Activated T-helper 2 cell treated with anti-CD3 and anti-CD28 coated beads, Interferon-gamma antibody, Interleukin-2, Interleukin-4, amounts not matched to agents 10 μg/mL and 5 μg/mL and 100 μg/mL, durations not matched to agents 14 hours and 24 hours and 36 hours (primary cell): ENCODE measurements around the gene DNASE1L1. TPM values are rescaled to one million over a fixed set of nuclear protein-coding genes. Genes with fewer than 3 reads are reported as not detected.
"Not testable (repeated sequence)": the region's sequence is repeated elsewhere in the genome, so short reads cannot be mapped to it uniquely, and the experiment has no call there.

Experiments
- DNase-seq: peaks from one replicate; pipeline ENCODE4 v3.0.0; 2021; ENCODE audit warnings: low spot score
- H3K27ac Mint-ChIP-seq: one replicate; pipeline ENCODE4 v1.8.0; 2021; ENCODE audit warnings: mixed read lengths
- H3K27me3 Mint-ChIP-seq: one replicate; pipeline ENCODE4 v1.8.0; 2021; ENCODE audit warnings: low read depth, mixed read lengths
- H3K36me3 Mint-ChIP-seq: one replicate; pipeline ENCODE4 v1.8.0; 2021; ENCODE audit warnings: low read depth, mixed read lengths
- H3K4me1 Mint-ChIP-seq: one replicate; pipeline ENCODE4 v1.8.0; 2021; ENCODE audit warnings: low read depth, mixed read lengths
- H3K4me3 Mint-ChIP-seq: one replicate; pipeline ENCODE4 v1.8.0; 2021; ENCODE audit warnings: low read depth, mild to moderate bottlenecking, moderate library complexity, mixed read lengths
- H3K9me3 Mint-ChIP-seq: one replicate; pipeline ENCODE4 v1.8.0; 2021; ENCODE audit warnings: mixed read lengths
- intact Hi-C: fragments of 100-400 bp; cut with micrococcal nuclease; formaldehyde crosslinking; loops from one replicate; pipeline ENCODE4 v1.15.1; 2023
- total RNA-seq: library from RNA; stranded (reverse); gene quantifications from 2 replicates; pipeline ENCODE4 v1.2.3, GENCODE V29; 2022

DNASE1L1 gene
- total RNA-seq, 1 donor from 2014 or later = 18.1 TPM

- peak overlapping the region; percentile 100 for H3K4me3 Mint-ChIP-seq
- no peaks in the 10 kb centered on the region for H3K9me3 Mint-ChIP-seq
- H3K27me3 Mint-ChIP-seq = no peaks in the 10 kb centered on the region
- peaks cover 5% of the 10 kb centered on the region for H3K4me1 Mint-ChIP-seq
- peak overlapping the region; percentile 100 for H3K27ac Mint-ChIP-seq
- peaks cover 36% of the 10 kb centered on the region for H3K36me3 Mint-ChIP-seq
- peak; percentile 78 for DNase-seq
- intact Hi-C loops = loop anchor here (5.0 kb wide), 1 partner anchor 38 kb away; the partner anchor contains the start of gene GDI1
Observed at GRCh38 chrX:154398668-154399526, 10.2 kb downstream of the DNASE1L1 start.

- H3K27me3 Mint-ChIP-seq = no peaks in the 10 kb centered on the region
- peaks cover 5% of the 10 kb centered on the region for H3K4me1 Mint-ChIP-seq
- peak within 1 kb of the TSS; percentile 100 for H3K4me3 Mint-ChIP-seq
- H3K27ac Mint-ChIP-seq = peak within 1 kb of the TSS; percentile 100
- H3K36me3 Mint-ChIP-seq = peaks cover 36% of the 10 kb centered on the region
- peak; percentile 93 for DNase-seq
- no peaks in the 10 kb centered on the region for H3K9me3 Mint-ChIP-seq
- intact Hi-C loops = loop anchor here (5.0 kb wide), 1 partner anchor 39 kb away; the partner anchor contains the start of gene GDI1
Observed at GRCh38 chrX:154397888-154398667, 11.0 kb downstream of the DNASE1L1 start, which contains the start of gene RPL10. Gene RPL10 (plus strand): TSS chrX:154398377. CDS start chrX:154398520, 143 bp downstream.

- no peaks in the 10 kb centered on the region for H3K9me3 Mint-ChIP-seq
Observed at GRCh38 chrX:154396973-154397887, 11.8 kb downstream of the DNASE1L1 start.

GRCh38 chrX:154396363-154396762 lies 12.7 kb downstream of the DNASE1L1 start:
- not testable (repeated sequence) for H3K27me3 Mint-ChIP-seq, H3K4me1 Mint-ChIP-seq, H3K9me3 Mint-ChIP-seq, H3K27ac Mint-ChIP-seq, DNase-seq
- peak overlapping the region; percentile 100 for H3K4me3 Mint-ChIP-seq
- intact Hi-C loops = loop anchor here (5.0 kb wide), 1 partner anchor 41 kb away; the partner anchor contains the start of gene GDI1
- H3K36me3 Mint-ChIP-seq = peaks cover 35% of the 10 kb centered on the region

More at GRCh38 chrX:154396973-154397887, 11.8 kb downstream of the DNASE1L1 start:
- peaks cover 5% of the 10 kb centered on the region for H3K4me1 Mint-ChIP-seq
- H3K36me3 Mint-ChIP-seq = peaks cover 36% of the 10 kb centered on the region
- peak; percentile 53 for DNase-seq
- peak overlapping the region; percentile 100 for H3K4me3 Mint-ChIP-seq
- H3K27ac Mint-ChIP-seq = peak overlapping the region; percentile 100
- no peaks in the 10 kb centered on the region for H3K27me3 Mint-ChIP-seq
- intact Hi-C loops = loop anchor here (5.0 kb wide), 1 partner anchor 40 kb away; the partner anchor contains the start of gene GDI1

- H3K4me3 Mint-ChIP-seq, H3K36me3 Mint-ChIP-seq, H3K9me3 Mint-ChIP-seq, H3K27me3 Mint-ChIP-seq, H3K27ac Mint-ChIP-seq, H3K4me1 Mint-ChIP-seq, DNase-seq, intact Hi-C loops: not testable (repeated sequence)
Observed at GRCh38 chrX:154389812-154390747, 19.0 kb downstream of the DNASE1L1 start.

- H3K4me1 Mint-ChIP-seq, H3K27me3 Mint-ChIP-seq, H3K27ac Mint-ChIP-seq, DNase-seq, intact Hi-C loops, H3K36me3 Mint-ChIP-seq, H3K9me3 Mint-ChIP-seq, H3K4me3 Mint-ChIP-seq: not testable (repeated sequence)
Observed at GRCh38 chrX:154388649-154389048, 20.4 kb downstream of the DNASE1L1 start.

- H3K27ac Mint-ChIP-seq, H3K36me3 Mint-ChIP-seq, DNase-seq, H3K4me3 Mint-ChIP-seq, intact Hi-C loops, H3K9me3 Mint-ChIP-seq, H3K4me1 Mint-ChIP-seq, H3K27me3 Mint-ChIP-seq: not testable (repeated sequence)
Observed at GRCh38 chrX:154388094-154388493, 21.0 kb downstream of the DNASE1L1 start.

GRCh38 chrX:154384284-154384892 lies 24.7 kb downstream of the DNASE1L1 start:
- Mint-ChIP-seq H3K27me3 (no peaks in the 10 kb centered on the region), H3K36me3 (peaks cover 13% of the 10 kb centered on the region), H3K4me3 (no peak overlapping the region), H3K9me3 (no peaks in the 10 kb centered on the region), H3K4me1 (peaks cover 8% of the 10 kb centered on the region), H3K27ac (no peak overlapping the region)
- no peak for DNase-seq
- intact Hi-C loops = no loop called here

- Mint-ChIP-seq H3K27me3 (no peaks in the 10 kb centered on the region), H3K4me3 (no peak overlapping the region)
Observed at GRCh38 chrX:154383359-154384283, 25.4 kb downstream of the DNASE1L1 start.

GRCh38 chrX:154382483-154383069 lies 26.5 kb downstream of the DNASE1L1 start:
- no peaks in the 10 kb centered on the region for H3K27me3 Mint-ChIP-seq

More at GRCh38 chrX:154383359-154384283, 25.4 kb downstream of the DNASE1L1 start:
- Mint-ChIP-seq H3K36me3 (peaks cover 13% of the 10 kb centered on the region), H3K4me1 (peaks cover 8% of the 10 kb centered on the region), H3K27ac (no peak overlapping the region), H3K9me3 (no peaks in the 10 kb centered on the region)
- DNase-seq = no peak
- intact Hi-C loops = no loop called here

More at GRCh38 chrX:154382483-154383069, 26.5 kb downstream of the DNASE1L1 start:
- H3K36me3 Mint-ChIP-seq = peaks cover 13% of the 10 kb centered on the region
- intact Hi-C loops = no loop called here
- peaks cover 8% of the 10 kb centered on the region for H3K4me1 Mint-ChIP-seq
- no peak overlapping the region for H3K27ac Mint-ChIP-seq
- H3K4me3 Mint-ChIP-seq = no peak overlapping the region
- H3K9me3 Mint-ChIP-seq = no peaks in the 10 kb centered on the region
- no peak for DNase-seq
